Memory B cell (primary cell): ENCODE data around the gene EML6.

Experiments used
- ATAC-seq: fragments of 150-1000 bp; cut with Tn5 transposase; 2 replicates; pipeline ENCODE4 v1.10.0; 2021; ENCODE audit warnings: low read depth, mild to moderate bottlenecking, moderate library complexity
- DNase-seq, 2 donors: peaks; one replicate each; pipeline ENCODE4 v3.0.0; 2022; ENCODE audit warnings: low spot score in 2 of 2
- H3K27ac Mint-ChIP-seq: one replicate; pipeline ENCODE4 v1.8.0; 2022; ENCODE audit warnings: mild to moderate bottlenecking, moderate library complexity, mixed read lengths
- H3K27me3 Mint-ChIP-seq: one replicate; pipeline ENCODE4 v1.8.0; 2022; ENCODE audit warnings: mixed read lengths
- H3K36me3 Mint-ChIP-seq: one replicate; pipeline ENCODE4 v1.8.0; 2022; ENCODE audit warnings: mild to moderate bottlenecking, mixed read lengths
- H3K4me1 Mint-ChIP-seq: one replicate; pipeline ENCODE4 v1.8.0; 2022; ENCODE audit warnings: mixed read lengths
- H3K4me3 Mint-ChIP-seq: one replicate; pipeline ENCODE4 v1.8.0; 2022; ENCODE audit warnings: mild to moderate bottlenecking, moderate library complexity, mixed read lengths
- H3K9me3 Mint-ChIP-seq: one replicate; pipeline ENCODE4 v1.8.0; 2022; ENCODE audit warnings: mixed read lengths

Gene EML6

GRCh38 chr2:54887850-54888545 lies 164.5 kb downstream of the EML6 start:
- no peak for DNase-seq
- no peaks in the 10 kb centered on the region for H3K4me1 Mint-ChIP-seq
- no peak overlapping the region for H3K4me3 Mint-ChIP-seq
- no peak for ATAC-seq
- H3K27me3 Mint-ChIP-seq: no peaks in the 10 kb centered on the region
- no peak overlapping the region for H3K27ac Mint-ChIP-seq
- H3K36me3 Mint-ChIP-seq: peaks cover 15% of the 10 kb centered on the region
- H3K9me3 Mint-ChIP-seq: no peaks in the 10 kb centered on the region

- ATAC-seq: no peak
- no peak overlapping the region for H3K27ac Mint-ChIP-seq
- H3K9me3 Mint-ChIP-seq: no peaks in the 10 kb centered on the region
These were observed 165.6 kb downstream of the EML6 start for GRCh38 chr2:54889053-54889452.

GRCh38 chr2:54891909-54892308 lies 168.4 kb downstream of the EML6 start:
- no peak overlapping the region for H3K27ac Mint-ChIP-seq
- no peak overlapping the region for H3K4me3 Mint-ChIP-seq
- no peaks in the 10 kb centered on the region for H3K4me1 Mint-ChIP-seq
- DNase-seq: no peak
- H3K9me3 Mint-ChIP-seq: no peaks in the 10 kb centered on the region
- H3K36me3 Mint-ChIP-seq: peaks cover 24% of the 10 kb centered on the region
- ATAC-seq: no peak
- no peaks in the 10 kb centered on the region for H3K27me3 Mint-ChIP-seq

More at GRCh38 chr2:54889053-54889452, 165.6 kb downstream of the EML6 start:
- Mint-ChIP-seq H3K4me1 (no peaks in the 10 kb centered on the region), H3K36me3 (peaks cover 15% of the 10 kb centered on the region), H3K4me3 (no peak overlapping the region), H3K27me3 (no peaks in the 10 kb centered on the region)
- DNase-seq: no peak

- no peak for ATAC-seq
- Mint-ChIP-seq H3K9me3 (no peaks in the 10 kb centered on the region), H3K27ac (no peak overlapping the region), H3K4me3 (no peak overlapping the region), H3K4me1 (no peaks in the 10 kb centered on the region), H3K36me3 (peaks cover 26% of the 10 kb centered on the region), H3K27me3 (no peaks in the 10 kb centered on the region)
- DNase-seq: no peak
These were observed 171.0 kb downstream of the EML6 start for GRCh38 chr2:54894467-54894866.

GRCh38 chr2:54895730-54896129 lies 172.3 kb downstream of the EML6 start:
- no peak for DNase-seq
- Mint-ChIP-seq H3K4me3 (no peak overlapping the region), H3K27me3 (no peaks in the 10 kb centered on the region), H3K27ac (no peak overlapping the region), H3K36me3 (peaks cover 21% of the 10 kb centered on the region), H3K9me3 (no peaks in the 10 kb centered on the region), H3K4me1 (no peaks in the 10 kb centered on the region)
- no peak for ATAC-seq

GRCh38 chr2:54897420-54898310 lies 174.2 kb downstream of the EML6 start:
- DNase-seq: no peak
- H3K27ac Mint-ChIP-seq: no peak overlapping the region

GRCh38 chr2:54898456-54899226 lies 175.2 kb downstream of the EML6 start:
- Mint-ChIP-seq H3K27me3 (no peaks in the 10 kb centered on the region), H3K9me3 (no peaks in the 10 kb centered on the region), H3K4me1 (no peaks in the 10 kb centered on the region), H3K4me3 (no peak overlapping the region), H3K27ac (no peak overlapping the region), H3K36me3 (peaks cover 17% of the 10 kb centered on the region)
- no peak for DNase-seq
- ATAC-seq: no peak

More at GRCh38 chr2:54897420-54898310, 174.2 kb downstream of the EML6 start:
- no peaks in the 10 kb centered on the region for H3K9me3 Mint-ChIP-seq
- no peaks in the 10 kb centered on the region for H3K27me3 Mint-ChIP-seq
- H3K4me3 Mint-ChIP-seq: no peak overlapping the region
- H3K4me1 Mint-ChIP-seq: no peaks in the 10 kb centered on the region
- no peak for ATAC-seq
- peaks cover 17% of the 10 kb centered on the region for H3K36me3 Mint-ChIP-seq

GRCh38 chr2:54899576-54900200 lies 176.2 kb downstream of the EML6 start:
- Mint-ChIP-seq H3K27ac (no peak overlapping the region), H3K4me3 (no peak overlapping the region), H3K27me3 (no peaks in the 10 kb centered on the region), H3K9me3 (no peaks in the 10 kb centered on the region), H3K4me1 (no peaks in the 10 kb centered on the region), H3K36me3 (peaks cover 21% of the 10 kb centered on the region)
- ATAC-seq: no peak
- no peak for DNase-seq

- no peak for DNase-seq
- no peak overlapping the region for H3K27ac Mint-ChIP-seq
- no peaks in the 10 kb centered on the region for H3K4me1 Mint-ChIP-seq
- H3K27me3 Mint-ChIP-seq: no peaks in the 10 kb centered on the region
- no peak for ATAC-seq
- H3K9me3 Mint-ChIP-seq: no peaks in the 10 kb centered on the region
- H3K4me3 Mint-ChIP-seq: no peak overlapping the region
- peaks cover 10% of the 10 kb centered on the region for H3K36me3 Mint-ChIP-seq
These were observed 177.9 kb downstream of the EML6 start for GRCh38 chr2:54901224-54901986.

GRCh38 chr2:54902763-54903162 lies 179.3 kb downstream of the EML6 start:
- ATAC-seq: no peak
- H3K9me3 Mint-ChIP-seq: no peaks in the 10 kb centered on the region
- H3K27ac Mint-ChIP-seq: no peak overlapping the region
- H3K27me3 Mint-ChIP-seq: no peaks in the 10 kb centered on the region
- peaks cover 7% of the 10 kb centered on the region for H3K36me3 Mint-ChIP-seq
- no peak for DNase-seq
- no peak overlapping the region for H3K4me3 Mint-ChIP-seq
- no peaks in the 10 kb centered on the region for H3K4me1 Mint-ChIP-seq

- no peak overlapping the region for H3K4me3 Mint-ChIP-seq
- no peak for ATAC-seq
- H3K36me3 Mint-ChIP-seq: peaks cover 7% of the 10 kb centered on the region
- no peak for DNase-seq
- H3K27me3 Mint-ChIP-seq: no peaks in the 10 kb centered on the region
- no peaks in the 10 kb centered on the region for H3K4me1 Mint-ChIP-seq
- H3K9me3 Mint-ChIP-seq: no peaks in the 10 kb centered on the region
- H3K27ac Mint-ChIP-seq: no peak overlapping the region
These were observed 180.5 kb downstream of the EML6 start for GRCh38 chr2:54903736-54904554.

- ATAC-seq (no peak), DNase-seq (no peak)
- H3K4me1 Mint-ChIP-seq: no peaks in the 10 kb centered on the region
- H3K27ac Mint-ChIP-seq: no peak overlapping the region
- peaks cover 7% of the 10 kb centered on the region for H3K36me3 Mint-ChIP-seq
- no peaks in the 10 kb centered on the region for H3K27me3 Mint-ChIP-seq
- H3K9me3 Mint-ChIP-seq: no peaks in the 10 kb centered on the region
- H3K4me3 Mint-ChIP-seq: no peak overlapping the region
These were observed 181.4 kb downstream of the EML6 start for GRCh38 chr2:54904836-54905235.
